SU-DHL-6 (cell line): Measurements from ENCODE around the gene F2R.
"Not testable (repeated sequence)": the region's sequence is repeated elsewhere in the genome, so short reads cannot be mapped to it uniquely, and the experiment has no call there.

Experiments used
- CTCF ChIP-seq: fragments of 200-600 bp; sonication (generic); IDR thresholded peaks from one replicate; pipeline ENCODE4 v1.5.1; 2017; ENCODE audit warnings: antibody characterized with exemption, mild to moderate bottlenecking, low read length, moderate library complexity; ENCODE audit not compliant: insufficient read depth, poor library complexity, severe bottlenecking
- EZH2phosphoT487 ChIP-seq: fragments of 200-600 bp; sonication (generic), shearing (Covaris generic); conservative IDR thresholded peaks from 2 replicates; pipeline ENCODE4 v1.6.1; 2018; ENCODE audit warnings: mild to moderate bottlenecking, antibody characterized with exemption, low read length, moderate library complexity, mixed read lengths

- not testable (repeated sequence) for TF ChIP-seq CTCF, EZH2phosphoT487
Measured at GRCh38 chr5:76780616-76781015, 64.7 kb downstream of the F2R start.
